HG03521 (cell line): ENCODE measurements around the gene FOXP1.

Experiments
- ATAC-seq: cut with Tn5 transposase; IDR thresholded peaks from one replicate; pipeline ENCODE4 v1.9.1; 2021; ENCODE audit warnings: mild to moderate bottlenecking, moderate library complexity; ENCODE audit not compliant: unreplicated experiment

The FOXP1 gene

DNA sequence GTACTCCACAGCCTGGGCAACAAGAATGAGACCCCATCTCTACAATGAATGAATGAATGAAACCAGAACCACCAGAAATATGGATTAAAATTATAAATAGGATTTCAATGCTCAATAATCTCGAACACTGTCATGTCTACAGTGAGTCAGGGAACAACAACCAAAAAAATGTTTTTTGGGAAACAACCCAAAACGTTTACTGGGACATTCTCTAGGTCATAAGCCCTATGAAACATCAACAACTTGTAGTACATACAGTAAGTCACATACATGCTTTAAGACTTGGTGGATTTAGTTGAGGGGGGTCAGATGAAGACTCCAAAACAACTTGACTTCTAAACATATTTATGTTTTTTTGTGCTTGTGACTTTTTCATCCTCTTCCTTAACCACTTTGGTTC is 511.2 kb downstream of the FOXP1 start:
- no peak for ATAC-seq

DNA sequence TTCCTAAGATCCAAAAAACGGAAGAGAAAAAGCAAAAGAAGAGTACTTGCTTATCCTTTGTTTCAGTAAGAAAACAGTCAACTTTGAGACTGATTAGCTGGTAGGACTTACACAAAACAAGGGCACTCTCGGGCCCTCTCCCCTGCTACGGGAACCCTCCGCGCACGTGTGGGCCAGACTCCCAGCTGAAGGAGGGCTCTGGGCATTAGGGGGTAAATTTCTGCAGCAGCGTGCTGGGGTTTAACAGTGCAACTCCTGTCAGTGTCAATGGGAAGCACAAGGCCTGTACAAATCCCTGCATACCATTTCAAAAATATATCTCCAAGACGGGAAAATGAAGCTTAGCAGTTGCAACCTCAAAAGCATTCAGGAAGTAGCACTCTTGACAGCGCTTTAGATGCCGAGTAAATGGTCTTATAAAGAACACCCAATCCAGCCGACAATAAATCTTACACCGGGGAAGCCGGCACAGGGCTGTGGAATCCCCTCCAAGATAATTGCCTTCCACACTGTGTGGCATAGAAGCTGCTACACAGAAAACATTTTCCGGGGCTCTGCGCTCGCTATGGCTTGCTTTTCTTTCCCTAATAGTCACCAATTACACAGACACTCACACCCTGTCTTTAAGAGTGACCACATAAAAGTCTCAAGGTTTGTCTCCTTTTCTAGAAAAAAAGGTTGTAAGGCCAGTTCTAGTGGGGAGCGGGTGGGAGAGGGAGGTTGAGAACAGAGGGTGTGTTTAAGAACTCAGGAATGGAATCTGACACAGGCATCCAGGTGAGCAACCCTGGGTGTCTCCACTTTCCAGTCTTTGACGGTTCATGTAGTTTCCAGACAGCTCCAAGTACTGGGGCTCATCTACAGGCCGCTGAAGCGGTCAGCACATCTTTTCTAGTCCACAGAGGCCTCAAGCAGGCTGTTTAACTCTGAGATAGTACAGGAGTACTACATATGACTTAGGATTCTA is 512.7 kb downstream of the FOXP1 start:
- ATAC-seq, result no peak

DNA sequence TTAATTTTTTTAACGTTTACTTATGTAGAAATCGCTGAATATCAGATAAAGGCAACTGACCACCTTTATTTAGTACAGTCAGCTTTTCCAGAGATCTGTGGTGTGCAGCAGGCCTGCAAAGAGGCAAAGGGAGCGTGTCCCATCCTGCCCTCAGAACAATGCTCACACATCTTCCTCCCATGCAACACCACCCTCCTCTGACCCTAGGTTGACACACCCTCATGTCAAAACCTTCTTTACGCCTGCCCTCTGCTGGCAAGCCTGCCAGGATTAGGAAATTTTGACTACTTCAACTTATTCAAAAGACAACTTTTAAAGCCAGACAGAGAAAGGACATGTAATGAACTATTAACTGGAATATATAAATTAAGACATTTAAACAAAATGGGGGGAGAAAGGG is 513.7 kb downstream of the FOXP1 start:
- no peak for ATAC-seq

DNA sequence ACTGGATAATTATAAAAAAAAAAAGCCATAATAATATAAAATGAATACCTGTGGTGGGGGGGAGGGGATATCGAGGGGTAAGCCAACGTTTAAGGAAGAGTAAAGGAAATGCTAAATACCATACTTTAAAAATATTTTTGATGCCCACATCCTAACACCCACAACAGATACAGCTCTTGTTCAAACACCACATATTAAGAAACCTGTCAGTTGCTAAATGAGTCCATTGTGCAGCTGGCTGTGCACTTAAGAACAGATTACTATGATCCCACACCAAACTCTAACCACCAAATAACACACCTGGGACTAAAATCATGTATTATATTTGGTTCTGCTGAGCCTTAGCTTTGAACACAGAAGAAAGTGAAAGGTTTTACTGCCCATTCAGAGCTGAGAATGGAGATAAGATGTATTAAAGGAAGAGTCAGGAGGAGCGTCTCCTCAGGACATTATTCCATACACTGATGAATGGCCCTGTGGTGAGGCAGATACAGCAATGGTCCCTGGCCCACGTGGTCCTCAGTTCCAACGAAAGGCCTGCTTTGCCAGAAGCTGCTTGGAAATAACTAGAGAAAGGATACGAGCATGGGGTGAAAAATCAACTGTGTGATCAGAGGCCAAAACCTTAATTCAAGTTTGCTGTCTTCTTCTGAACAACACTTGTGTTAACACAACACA is 515.4 kb downstream of the FOXP1 start:
- no peak for ATAC-seq

GRCh38 chr3:71066849-71067261 is 516.7 kb downstream of the FOXP1 start:
- no peak for ATAC-seq

DNA sequence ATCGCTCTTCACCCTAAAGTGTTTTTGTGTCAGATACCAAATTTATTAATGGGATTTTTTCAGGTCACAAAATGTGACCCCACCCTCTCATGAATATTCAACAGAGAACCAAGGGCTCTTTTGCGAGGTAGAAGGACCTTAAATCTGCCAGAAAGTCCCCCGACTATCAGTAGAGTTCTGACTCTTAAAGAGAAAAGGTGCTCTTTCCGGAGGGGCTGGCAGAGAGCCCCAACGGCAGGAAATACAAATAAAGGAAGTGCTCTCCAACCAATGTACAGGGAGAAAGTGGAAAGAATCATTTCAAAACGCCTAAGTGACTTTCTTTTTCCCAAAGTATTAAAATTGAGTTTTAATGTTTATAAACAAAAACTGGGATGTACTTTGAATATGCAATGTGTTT is 517.2 kb downstream of the FOXP1 start:
- no peak for ATAC-seq

GRCh38 chr3:71065764-71066013 is 517.8 kb downstream of the FOXP1 start:
- no peak for ATAC-seq

GRCh38 chr3:71064956-71065763 is 518.4 kb downstream of the FOXP1 start:
- peak; percentile 34 for ATAC-seq

- ATAC-seq, result peak; percentile 33
Measured at GRCh38 chr3:71064291-71064955, 519.1 kb downstream of the FOXP1 start.

- peak; percentile 20 for ATAC-seq
Measured at GRCh38 chr3:71063773-71064290, 519.7 kb downstream of the FOXP1 start.

DNA sequence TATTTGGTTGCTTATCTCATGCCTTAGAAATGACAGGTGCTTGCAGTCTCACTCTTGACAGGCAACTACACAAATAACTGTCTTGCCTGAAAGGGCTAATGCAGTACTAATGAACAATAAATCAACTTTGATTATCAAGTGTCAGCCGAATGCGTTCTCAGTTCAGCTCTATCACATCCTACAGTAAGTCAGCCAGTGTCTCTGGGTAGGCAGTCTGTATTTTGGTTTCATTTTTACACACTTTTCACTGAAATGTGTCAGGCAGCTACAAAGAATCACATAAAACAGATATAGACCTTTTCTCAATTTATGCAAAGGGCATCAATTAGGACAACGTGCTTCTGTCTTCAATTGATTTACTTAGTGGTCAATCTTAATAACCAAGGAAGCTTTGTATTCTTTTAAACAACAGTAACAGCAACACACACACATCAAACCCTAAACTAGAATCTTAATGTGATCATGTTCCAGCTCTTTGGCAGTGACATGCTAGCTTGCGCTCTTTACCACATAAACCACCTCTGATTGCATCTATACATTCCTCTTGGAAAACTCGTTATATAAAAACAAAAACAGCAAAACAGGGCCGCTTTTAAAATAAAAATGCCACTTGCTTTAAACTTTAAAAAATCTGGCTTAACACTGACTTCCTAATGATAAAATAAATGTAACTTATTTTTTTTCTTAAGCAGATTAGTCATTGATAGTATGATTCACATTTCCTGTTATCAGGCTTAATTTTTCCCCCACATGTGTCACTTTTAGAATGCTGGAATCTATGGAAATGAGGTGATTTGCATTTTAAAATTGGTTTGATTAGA is 520.4 kb downstream of the FOXP1 start:
- ATAC-seq, result no peak

DNA sequence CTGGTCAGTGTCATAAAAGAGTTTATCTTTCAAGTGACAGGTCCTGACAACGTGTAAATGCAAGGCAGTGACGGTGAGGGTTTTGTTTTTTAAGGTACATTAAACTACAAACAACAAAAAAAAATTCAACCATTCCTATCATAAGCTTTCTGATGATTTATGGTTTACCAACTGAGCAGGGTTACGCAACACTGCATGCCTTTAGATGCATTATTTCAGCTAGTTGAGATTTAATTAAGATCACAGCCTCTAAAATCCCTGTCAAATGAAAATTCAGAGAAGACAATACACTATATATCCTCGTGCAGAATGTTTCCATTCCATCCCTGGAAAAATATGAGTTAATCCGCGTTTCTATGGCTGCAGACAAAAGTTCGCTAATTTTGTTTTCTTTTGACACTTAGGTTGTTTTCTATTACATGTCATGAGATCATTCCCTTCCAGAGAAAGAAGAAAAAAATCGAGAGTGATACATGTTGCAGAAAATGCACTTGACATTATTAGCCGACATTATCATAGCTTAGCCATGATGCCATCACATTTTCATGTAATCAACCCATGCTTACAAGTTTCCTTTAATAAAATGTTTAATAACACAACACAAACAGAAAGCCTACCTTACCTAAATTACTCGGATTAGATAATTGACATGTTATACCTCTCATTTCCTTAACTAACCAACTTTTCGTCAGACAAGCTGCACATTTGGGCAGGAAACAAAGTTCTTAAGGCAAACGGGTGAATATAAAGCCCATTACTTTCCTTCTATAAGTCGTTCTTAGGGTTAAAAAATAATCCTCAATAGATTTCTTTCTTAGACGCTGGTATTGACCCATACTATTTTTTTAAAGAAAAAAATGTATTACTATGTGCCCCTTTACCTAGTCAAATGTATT is 521.2 kb downstream of the FOXP1 start:
- no peak for ATAC-seq

DNA sequence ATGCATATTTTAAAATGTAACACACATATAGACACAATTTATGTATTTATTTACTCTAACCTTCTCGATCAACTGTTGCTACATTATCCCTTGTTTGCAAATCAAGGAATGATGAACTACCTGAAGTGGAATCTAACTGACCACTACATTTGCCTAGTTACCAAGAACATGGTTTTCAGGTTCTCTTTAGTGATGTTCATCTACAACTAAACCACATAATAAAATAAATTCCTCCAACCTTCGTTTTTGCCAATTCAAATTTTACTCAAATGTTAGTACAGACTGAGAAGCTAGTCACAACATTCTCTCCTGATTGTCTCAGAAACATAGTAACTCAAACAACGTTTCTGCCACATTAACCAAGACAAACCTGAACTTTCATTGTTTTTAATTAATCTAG is 521.9 kb downstream of the FOXP1 start:
- no peak for ATAC-seq

- no peak for ATAC-seq
Measured at GRCh38 chr3:71061037-71061436, 522.5 kb downstream of the FOXP1 start.

- ATAC-seq, result no peak
Measured at GRCh38 chr3:71060536-71060935, 523.0 kb downstream of the FOXP1 start.

- no peak for ATAC-seq
Measured at GRCh38 chr3:71057526-71057894, 526.0 kb downstream of the FOXP1 start.

DNA sequence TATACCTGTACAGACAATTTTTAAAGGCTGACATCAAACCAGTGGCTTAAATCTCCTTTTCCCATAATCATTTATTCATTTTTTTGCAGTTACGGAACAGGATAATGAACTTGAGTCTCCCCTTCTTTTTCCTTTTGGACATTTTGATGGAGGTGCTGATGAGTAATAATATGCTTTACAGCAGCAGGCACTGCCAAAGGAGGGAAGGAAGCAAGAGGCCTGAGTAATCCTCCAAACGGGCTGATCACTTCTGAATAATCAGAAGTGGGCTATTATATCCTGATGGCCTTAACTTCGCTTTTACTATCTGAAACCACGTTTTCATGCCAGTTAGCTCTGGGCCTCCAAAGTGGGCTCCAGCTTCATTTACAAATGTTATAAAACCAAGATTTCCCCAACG is 527.2 kb downstream of the FOXP1 start:
- ATAC-seq, result no peak

GRCh38 chr3:71055257-71056001 is 528.1 kb downstream of the FOXP1 start:
- no peak for ATAC-seq
